ENCODE results near the gene NR4A2. TPM values are rescaled to one million over a fixed set of nuclear protein-coding genes. Genes with fewer than 3 reads are reported as not detected.

The NR4A2 gene
- total RNA-seq (ENCODE audit: insufficient read depth, low replicate concordance): 2.2 TPM

GRCh38 chr2:156332534-156333273 lies at the start of gene NR4A2:
Gene NR4A2, minus strand, starts transcription at chr2:156332721. Its CDS starts 2,535 bp downstream, at chr2:156330186.
- DNase-seq (ENCODE audit: low spot score): peak; percentile 86

GRCh38 chr2:156380117-156380645 lies 47.7 kb upstream of the NR4A2 start:
- DNase-seq (ENCODE audit: low spot score): no peak

GRCh38 chr2:156379714-156380113 lies 47.2 kb upstream of the NR4A2 start:
- no peak for DNase-seq (ENCODE audit: low spot score)

DNA sequence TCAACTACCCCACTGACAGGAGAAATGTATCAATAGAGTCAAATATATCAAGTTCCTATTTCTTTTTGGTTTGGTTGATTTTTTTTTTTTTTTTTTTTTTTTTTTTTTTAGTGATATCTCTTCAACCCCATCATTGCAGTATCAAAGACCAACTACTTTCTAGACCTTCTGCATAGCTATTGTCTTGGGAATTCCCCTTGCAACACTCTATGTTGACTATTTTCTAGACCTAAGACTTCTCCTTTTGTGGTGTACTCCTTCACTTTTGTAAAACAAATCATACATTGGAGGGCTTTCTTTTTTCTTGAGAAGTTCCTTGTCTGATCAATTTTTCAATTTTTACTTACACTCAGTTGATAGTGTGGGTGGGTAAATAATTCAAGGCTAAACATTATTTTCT lies 46.5 kb upstream of the NR4A2 start:
- DNase-seq (ENCODE audit: low spot score): no peak

GRCh38 chr2:156366753-156367152 lies 34.2 kb upstream of the NR4A2 start:
- DNase-seq (ENCODE audit: low spot score): no peak

DNA sequence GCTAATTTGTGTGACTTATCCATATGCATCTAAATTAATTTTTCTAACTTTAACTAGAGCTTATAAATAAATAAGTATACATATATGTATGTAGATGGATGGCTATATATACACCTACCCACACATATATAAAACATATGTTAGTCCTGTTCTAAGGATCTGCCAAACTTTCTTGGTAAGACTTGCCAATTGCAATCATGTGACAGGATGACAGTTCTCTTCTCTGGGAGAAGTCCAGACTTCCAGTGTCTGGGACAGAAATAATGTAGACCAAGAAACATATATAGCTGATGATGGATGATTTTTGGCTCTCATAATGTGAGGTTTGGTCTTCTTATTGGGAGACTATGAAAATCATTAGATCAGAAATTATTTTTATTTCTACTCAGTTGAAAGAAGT lies 30.6 kb upstream of the NR4A2 start:
- DNase-seq (ENCODE audit: low spot score): no peak

GRCh38 chr2:156356014-156356754 lies 23.7 kb upstream of the NR4A2 start:
- DNase-seq (ENCODE audit: low spot score): no peak

GRCh38 chr2:156352911-156353310 lies 20.4 kb upstream of the NR4A2 start:
- no peak for DNase-seq (ENCODE audit: low spot score)

- DNase-seq (ENCODE audit: low spot score): no peak
Observed at GRCh38 chr2:156350374-156351142, 18.0 kb upstream of the NR4A2 start.

DNA sequence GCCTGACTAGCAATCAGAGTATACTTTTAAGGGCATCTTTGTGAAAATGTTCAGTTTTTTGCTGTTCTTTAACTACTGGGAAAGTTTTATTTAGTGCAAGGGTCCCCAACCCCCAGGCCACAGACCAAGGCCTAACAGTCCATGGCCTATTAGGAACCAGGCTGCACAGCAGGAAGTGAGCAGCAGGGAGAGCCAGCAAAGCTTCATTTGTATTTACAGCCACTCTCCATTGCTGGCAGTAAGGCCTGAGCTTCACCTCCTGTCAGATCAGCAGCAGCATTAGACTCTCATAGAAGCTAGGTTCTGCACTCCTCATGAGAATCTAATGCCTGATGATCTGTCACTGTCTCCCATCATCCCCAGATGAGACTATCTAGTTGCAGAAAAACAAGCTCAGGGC lies 17.1 kb upstream of the NR4A2 start:
- no peak for DNase-seq (ENCODE audit: low spot score)

DNA sequence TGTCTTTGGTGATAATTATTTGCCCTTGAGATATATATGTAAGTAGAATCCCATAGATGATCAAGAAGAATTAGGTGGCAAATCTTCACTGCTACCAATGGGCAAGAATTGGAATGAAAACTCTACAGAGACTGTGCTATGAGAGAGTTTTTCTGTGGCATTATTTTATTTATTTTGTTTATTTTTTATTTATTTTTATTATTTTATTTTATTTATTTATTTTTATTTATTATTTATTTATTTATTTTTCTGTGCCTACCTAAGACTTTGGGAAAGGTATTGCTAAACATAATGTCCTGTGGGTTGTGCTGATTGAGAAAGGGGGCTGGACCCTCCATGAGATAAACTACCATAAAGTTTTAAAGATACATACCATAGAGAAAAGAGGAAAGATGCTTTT lies 16.6 kb upstream of the NR4A2 start:
- DNase-seq (ENCODE audit: low spot score): no peak

DNA sequence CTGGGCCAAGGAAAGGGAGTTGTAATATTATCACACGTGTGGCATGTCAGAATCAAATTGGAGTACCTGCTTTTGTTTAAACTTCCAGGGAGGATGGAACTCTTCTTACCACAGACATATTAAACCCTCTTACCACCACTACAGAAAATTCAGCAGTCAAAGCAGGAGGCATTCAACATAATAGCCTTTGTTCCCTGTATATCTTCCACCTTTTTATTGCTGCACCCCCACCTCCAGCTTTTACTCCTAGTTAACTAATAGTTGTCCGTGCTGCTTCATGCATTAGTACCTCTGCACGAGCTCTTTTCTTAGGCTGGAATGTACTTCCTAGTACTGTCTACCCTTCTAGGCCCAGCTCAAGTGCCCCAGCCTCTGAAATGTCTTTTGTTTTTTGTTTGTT lies 14.9 kb upstream of the NR4A2 start:
- DNase-seq (ENCODE audit: low spot score): no peak

GRCh38 chr2:156346731-156347130 lies 14.2 kb upstream of the NR4A2 start:
- no peak for DNase-seq (ENCODE audit: low spot score)

- no peak for DNase-seq (ENCODE audit: low spot score)
Observed at GRCh38 chr2:156345582-156345981, 13.1 kb upstream of the NR4A2 start.

DNA sequence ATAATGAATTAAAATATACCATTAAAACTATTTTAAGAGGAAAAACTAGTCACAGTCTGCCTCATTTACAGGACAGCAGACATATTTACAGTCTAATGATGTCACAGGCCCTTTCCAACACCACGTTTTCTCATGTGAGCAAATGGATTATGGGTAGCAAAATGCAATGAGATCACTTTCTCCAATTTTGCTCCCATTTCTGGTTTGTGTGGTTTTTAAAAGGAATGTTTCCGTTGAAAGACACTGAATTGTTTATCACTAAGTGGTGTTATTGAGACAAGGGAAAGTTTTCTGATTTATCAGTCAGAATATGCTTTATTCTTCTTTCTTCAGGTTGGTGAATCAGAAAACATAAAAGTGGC lies 11.4 kb upstream of the NR4A2 start:
- DNase-seq (ENCODE audit: low spot score): no peak

DNA sequence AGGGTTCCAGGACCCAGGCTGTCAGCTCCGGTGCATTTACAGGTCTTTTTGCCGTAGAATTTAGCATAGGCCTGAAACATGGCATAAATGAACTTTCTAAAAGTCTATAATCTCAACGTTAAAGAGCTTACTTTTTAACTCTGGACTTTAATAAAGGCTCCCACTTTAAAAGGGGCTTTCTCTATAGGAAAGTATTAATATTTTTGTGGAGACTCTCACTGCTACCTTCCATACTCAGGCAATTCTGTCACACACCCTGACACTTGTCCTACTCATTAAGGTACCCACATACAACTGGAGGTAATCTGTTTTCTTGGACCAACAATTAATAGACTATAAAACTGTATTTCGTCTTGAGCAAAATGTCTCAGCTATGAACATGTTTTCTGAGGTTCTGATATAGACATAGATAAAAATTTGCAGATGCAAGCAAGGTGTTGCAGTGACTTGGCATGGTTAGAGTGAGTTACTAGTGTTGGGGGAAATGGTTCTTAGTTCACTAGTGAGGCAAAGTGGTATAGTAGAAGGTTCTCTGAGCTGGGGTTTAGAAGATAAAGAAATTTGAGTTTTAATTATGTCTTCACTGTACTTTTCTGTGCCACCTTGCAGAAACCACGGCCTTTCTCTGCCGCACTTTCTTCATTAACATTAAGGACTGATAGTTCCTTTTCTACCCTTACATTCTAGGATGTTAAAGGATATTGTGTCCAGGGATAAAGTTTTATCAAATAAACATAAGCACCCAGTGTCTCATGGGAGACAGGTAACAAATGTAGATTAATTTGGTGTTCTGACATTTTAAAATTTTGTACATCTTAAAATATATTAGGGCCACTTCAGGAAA lies 10.8 kb upstream of the NR4A2 start:
- no peak for DNase-seq (ENCODE audit: low spot score)

DNA sequence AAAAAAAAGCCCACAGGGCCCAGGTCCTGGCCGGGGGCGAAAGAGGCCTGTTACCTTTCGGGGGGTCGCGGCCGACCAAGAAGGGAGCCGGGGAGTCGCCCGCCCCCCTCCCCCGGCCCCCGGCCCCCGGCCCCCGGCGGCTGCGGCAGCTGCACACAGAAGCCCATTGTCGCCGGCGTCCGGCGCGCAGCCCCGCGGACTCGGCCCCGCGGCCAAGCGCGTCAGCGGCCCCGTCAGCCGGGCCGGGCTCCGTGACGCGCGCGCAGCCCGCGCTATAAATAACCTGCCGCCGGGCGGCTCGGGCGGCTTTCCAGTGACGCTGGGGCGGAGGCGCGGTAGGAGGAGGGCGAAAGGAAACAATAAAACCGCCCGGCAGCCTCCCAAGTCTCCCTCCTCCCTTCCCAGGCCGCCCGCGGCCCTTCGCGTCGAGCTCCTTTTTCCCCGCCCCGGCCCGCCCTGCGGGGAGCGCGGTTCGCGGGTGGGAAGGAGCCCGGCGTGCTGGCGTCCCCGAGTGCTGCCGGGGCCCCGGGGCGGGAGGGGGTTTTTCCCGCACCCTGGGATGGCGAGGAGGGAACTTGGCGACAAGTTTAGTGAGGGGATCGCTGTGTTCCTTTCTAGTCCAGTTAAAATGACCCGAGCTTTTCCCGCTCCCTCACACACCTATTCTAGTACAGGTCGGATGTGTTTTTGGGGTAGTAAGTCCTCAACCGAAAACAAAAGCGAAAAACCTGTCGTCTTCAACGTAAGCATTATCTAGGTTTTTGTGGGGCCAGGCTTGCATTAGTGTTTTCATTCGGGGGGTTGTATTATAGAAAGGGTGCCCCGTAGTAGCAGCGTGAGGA lies 10.0 kb upstream of the NR4A2 start:
- peak; percentile 94 for DNase-seq (ENCODE audit: low spot score)

- DNase-seq (ENCODE audit: low spot score): peak; percentile 97
Observed at GRCh38 chr2:156341452-156342253, 9.1 kb upstream of the NR4A2 start.

DNA sequence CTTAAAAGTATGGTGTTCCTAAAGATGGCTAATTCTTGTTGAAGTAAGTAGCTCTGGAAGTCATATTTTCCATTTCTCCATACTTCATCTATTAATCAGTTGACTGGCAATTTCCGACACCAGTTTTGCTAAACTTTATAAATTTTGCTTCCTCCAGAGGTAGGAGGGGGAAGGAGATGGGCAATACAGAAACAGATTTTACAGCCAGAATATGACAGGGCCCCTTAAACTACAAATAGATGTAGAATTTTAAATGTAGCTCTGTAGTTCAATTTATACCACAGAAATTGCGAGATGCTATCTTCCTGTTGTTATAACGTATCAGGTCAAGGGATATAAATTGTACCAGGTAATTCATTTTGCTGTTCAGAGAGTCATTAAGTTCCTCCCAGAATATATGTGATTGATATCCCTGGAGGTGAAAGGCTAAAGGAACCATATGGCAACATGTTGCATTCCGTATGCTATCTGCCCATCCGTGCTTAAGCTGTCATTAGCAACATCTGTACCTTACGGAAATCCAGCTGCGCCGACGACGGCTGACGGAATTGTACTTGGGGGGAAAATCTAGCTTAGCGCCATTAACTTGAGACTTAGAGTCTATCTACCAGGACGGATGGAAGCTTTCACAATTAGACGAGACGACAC lies 8.4 kb upstream of the NR4A2 start:
- DNase-seq (ENCODE audit: low spot score): no peak

All from umbilical cord (tissue), 2 donors.